Measurements from ENCODE around the gene CCDC127.
A peak's percentile ranks its signal among the peaks of the same experiment; 100 is the strongest.

Gene CCDC127

DNA sequence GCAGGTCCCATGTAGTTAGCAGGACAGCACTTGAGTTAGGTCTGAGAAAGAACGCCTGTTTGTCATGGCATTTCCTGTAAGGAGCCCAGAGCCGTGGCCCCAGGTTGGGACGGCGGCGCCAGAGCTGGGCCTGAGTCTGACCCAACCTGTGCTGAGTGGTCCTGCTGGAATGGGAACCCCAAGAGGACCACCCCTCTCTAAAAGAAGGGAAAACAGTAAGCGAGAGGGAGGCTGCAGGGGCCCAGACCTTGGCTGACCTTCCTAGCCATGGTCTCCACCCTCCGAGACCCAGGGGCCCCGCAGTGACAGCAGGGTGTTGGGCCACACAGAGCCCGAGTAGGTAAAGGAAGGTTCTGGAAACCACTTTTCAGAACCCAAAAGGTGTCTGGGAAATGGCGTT is 28.5 kb downstream of the CCDC127 start:
- no peak for DNase-seq (ENCODE audit: low spot score)

DNA sequence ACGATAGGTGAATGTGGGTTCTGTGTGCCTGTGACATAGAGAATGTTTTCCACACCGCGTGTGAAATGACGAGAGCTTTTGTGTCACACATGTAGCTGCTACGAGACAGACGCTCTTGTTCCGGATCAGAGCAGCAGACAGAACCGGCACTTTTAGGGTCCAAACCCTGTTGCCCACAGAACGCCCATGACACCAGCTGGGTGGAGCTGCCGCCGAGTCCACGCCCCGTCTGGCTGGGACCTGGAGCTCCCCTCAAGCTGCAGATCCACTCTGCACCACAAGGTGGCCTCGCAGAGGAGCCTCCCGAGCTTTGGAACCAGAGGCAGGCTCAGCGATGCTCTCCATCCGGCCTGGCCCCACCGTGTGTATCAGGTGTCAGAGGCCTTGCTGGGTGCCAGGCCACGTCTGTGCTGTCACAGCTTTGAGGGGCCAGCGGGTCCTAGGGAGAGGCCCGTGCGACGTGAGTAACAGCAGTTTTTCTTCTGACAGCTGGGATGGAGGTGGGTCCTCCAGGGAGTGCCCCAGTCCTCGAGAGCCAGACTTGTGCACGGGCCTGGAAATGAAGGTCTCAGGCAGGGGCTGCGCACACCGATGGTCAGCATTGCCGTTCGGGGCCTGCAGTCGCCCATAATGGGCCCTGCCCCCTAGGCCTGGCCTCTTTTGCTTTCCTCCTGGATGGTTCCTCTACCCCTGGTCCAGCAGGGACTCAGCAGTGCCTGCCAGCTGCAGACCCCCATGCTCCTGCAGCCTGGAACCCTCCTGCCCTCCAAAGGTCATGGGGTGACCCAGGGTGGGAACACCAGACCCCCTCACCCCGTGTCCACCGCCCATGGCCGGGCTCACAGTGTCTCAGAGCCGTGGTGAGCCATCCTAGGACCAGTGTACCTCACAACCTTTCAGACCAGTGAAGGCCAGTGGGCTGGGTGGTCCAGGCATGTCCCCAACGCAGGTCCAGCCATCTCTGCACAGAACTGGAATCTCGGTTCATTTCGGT is 29.2 kb downstream of the CCDC127 start:
- peak; percentile 96 for DNase-seq (ENCODE audit: low spot score)

DNA sequence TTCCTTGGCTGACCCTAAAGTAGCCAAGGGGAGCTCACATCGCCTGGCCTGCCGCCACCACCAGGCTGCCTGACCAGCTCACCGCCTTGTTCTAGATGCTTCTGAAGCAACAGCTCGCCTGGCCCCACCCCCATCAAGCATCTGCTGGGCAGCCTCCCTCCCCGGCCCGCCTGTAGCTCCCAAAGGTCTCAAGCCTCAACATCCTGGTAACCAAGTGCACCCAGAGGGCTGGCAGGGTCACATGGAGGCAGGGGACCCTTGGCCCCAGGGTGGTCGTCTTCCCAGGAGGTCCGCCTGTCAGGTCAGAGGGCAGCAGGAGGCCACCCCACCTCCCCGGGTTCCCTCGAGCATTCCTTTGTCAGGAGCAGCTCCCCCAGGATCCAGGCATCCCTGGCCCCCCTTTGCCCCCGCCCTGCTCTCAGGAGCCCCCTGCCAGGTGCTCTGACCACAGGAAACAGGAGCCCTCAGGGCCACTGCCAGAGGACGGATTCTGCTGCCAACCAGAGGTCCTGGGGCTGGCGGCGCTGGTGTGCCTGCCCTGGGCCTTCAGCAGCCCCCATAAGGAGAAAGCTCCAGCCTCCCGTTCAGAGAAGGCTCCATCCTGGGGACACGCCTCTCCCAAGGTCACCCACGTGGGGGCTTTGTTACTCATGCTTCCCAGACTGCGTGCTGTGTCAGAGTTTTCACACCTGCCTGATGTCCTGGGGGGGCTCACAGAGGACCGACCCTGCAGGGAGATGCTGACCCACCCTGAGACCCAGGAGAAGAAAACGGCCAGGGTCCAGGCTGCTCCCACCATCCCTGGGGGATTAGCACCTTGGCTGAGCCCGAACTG is 30.1 kb downstream of the CCDC127 start:
- no peak for DNase-seq (ENCODE audit: low spot score)

DNA sequence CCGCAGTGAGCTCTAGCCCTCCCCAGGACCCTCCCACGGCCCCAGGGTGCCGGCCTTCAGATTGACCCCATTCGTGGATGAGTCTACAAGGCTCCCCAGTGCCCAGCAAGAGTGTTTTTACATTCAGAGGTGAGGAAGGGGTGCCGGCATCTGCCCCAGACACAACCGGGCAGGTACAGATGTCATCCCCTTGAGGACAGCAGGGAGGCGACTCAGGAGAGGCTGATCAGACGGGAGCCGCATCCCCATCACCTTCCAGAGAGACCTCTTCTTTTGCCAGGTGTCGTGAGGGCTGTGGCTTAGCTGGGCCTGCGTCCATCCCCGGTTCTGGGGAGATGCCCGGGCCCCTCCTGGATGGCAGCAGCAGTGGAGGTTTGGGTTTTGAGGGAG is 30.9 kb downstream of the CCDC127 start:
- no peak for DNase-seq (ENCODE audit: low spot score)

DNA sequence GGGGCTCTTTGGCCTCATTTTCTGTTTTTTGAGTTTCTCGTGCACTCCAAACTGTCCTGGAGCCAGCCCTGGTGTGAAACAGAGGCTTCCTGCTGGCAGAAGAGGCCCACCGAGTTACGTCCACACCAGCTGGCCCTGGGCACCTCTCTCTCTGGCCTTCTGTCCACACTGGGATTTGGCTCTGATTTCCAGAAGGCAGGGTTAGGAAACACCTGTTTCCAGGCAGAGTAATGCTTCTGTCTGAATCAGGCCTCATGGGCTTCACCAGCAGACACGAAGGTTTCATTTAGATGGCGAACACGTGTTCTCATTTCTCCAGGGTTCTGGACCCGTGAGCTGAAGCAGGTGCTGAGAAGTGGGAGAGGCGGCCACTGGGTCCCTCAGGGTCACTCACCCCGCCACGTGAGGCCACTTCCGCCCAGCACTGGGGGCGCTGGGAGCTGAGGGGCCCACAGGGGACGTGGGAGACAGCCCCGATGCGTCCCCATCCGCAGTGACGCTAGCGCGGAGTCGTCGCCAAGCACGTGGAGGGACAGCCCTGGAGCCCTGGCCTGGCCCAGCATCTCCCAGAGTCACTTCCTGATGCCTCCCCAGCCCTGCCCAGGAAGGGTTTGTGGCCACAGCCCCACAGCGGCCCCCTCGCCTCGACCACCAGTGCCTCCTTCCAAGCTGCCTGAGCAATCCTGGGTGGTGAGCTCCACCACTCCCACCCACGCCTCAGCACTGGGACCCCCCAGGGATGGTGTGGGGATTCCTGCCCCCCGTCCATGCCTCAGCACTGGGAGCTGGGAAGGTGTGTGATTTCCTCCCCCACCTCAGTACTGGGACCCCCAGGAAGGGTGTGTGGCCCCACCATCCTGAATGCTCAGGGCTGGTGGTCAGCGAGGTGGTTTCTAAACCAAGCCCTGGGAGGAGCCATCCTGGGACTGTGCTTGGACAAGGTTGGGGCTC is 31.6 kb downstream of the CCDC127 start:
- DNase-seq (ENCODE audit: low spot score): no peak

DNA sequence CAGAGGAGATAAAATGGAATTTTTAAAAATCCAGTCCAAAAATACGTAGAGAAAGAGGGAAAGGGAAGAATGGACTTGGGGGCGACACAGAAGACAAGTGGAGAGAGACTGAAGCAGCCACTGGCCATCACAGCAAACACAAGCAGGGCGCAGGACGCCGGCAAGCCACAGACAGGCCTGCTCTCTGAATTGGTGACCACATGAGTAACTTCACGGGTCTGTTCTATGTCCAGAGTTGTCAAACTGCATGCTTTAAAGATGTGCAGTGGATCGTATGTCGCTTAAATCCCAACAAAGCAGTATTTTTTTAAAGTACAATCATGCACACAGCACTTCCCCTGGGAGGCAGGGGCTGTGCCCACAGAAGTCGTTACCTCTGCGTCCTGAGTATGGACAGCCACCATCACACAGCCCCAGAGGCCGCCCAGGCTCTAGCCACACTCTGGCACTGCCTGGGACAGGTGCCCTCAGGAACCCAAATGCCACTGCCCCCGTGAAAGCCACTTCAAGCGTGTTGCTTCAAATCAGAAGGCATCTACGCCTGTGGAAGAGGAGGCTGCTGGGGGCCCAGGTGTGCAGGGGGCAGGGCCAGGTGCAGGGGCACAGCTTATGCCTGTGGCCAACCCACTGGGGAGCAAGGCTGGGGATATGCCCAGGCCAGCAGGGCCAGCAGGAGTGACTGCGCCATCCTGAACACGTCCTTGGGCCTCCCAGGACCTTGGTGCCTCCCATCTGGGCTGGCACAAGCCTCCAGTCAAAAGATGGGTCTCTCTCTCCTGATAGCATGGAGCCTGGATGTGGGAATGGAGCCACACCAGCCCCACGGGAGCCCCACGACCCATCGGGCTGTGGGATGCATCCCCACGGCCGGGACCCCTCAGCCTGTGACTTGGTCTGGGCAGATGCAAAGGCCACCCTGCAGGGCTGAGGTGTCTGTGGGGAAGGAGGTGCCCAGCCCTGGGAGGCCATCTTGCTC is 32.6 kb downstream of the CCDC127 start:
- no peak for DNase-seq (ENCODE audit: low spot score)

DNA sequence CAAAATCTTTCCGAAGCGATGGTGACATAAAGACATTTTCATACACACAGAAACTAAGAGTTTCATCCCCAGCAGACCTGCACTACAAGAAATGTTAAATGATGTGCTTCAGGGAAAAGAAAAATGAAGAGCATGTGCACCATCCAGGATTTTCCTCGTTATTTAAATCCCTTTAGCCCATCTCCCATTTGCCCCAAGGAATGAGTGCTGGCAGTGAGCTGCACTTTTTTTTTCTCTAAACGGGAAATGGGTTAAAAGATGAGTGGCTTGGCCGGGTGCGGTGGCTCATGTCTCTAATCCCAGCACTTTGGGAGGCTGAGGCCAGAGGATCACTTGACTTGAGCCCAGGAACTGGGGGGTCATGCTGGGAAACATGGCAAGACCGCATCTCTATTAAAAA is 33.5 kb downstream of the CCDC127 start:
- no peak for DNase-seq (ENCODE audit: low spot score)

DNA sequence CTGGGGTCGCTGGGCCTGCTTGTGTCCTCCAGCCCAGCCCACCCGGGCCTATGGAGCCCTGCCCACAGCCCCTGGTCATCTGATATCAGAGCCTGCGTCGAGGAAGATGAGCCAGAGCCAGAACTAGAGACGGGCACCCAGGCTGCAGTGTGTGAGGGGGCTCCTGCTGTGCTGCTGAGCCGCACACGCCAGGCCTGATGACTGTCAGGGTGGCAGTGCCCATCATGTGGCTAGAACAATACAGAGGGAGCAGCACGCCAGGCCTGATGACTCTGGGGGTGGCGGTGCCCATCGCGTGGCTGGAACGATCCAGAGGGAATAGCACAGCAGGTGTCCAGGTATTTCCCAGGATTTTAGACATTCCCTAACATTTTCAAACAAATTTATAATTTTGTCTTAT is 35.8 kb downstream of the CCDC127 start:
- DNase-seq (ENCODE audit: low spot score): no peak

DNA sequence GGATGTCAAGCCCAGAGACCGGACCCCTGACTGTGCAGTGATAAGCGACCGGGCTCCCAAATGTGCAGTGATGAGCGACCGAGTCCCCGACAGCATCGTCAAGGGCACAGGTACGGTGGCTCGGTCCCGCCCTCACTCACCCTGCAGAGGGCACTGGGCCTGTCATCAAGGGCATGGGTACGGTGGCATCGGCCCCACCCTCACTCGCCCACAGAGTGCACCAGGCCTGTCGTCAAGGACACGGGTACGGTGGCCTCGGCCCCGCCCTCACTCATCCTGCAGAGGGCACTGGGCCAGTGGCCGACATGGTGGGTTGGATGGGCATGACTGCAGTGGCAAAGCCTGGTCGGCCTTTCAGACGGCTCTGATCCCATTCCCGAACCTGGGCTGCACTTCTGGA is 36.4 kb downstream of the CCDC127 start:
- no peak for DNase-seq (ENCODE audit: low spot score)

DNA sequence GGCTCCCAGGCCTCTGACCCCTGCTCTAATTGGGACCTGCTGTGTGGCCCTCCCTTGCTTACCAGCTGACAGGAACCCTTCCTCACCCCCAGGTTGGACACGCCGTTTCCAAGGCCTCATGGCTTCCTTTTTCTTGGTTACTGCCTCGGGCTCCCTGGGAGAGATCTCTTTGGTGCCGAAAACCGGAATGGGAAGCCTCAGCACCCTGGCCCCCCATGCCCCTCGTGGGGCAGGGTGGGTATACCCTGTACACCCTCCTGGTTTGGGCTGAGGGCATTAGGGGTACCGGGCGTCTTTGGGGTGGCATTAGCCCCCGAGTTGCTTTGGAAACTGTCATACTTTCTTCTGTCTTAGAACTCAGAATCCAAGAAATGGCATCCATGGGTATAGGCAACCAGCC is 36.8 kb downstream of the CCDC127 start:
- no peak for DNase-seq (ENCODE audit: low spot score)

DNA sequence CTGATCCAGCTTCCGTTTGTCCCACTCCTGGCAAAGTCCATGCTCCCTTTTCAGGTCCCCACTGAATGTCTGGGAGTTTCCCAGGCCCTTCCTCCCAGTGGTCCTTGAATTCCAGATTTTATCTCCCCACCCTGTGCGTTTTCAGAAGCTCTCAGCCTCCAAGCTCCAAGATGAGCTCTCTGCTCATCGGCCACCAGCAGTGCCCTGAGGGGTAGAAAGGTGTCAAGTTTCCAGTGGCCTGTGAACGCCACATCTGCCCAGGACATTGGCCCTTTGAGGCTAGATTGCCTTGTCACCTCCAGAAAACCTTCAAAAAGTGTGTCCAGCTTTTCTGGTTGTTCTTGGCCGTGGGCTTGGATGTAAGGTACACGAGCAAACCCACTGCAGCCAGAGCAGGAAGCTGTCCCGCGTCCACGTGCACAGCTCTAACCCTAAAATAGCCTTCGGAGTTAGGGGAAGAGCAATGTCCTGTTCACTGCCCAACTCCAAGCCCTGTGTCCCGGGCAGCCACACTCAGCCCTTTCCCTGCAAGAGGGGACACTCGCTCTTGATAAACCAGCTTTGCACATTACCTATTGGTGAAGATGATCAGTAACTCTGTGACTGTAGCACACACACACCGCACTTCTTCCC is 37.6 kb downstream of the CCDC127 start:
- no peak for DNase-seq (ENCODE audit: low spot score)

DNA sequence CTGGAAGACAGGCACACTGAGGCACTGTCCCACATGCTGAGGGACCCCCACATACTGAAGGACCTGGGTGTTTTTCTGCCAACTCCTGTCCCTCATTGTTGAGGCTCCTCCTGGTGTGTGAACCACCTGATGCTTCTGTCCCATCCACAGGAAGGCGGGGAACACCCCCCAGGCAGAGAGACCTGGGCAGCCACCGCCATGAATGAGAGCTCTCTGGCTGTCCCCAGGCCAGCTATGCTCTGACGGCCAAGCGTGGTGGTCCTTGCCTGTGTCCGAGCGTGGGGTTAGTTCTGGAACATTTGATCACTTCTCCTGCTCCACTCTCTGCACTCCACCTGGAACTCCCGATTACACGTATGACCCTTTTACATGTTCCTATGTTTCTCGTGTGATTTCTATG is 38.6 kb downstream of the CCDC127 start:
- DNase-seq (ENCODE audit: low spot score): no peak

DNA sequence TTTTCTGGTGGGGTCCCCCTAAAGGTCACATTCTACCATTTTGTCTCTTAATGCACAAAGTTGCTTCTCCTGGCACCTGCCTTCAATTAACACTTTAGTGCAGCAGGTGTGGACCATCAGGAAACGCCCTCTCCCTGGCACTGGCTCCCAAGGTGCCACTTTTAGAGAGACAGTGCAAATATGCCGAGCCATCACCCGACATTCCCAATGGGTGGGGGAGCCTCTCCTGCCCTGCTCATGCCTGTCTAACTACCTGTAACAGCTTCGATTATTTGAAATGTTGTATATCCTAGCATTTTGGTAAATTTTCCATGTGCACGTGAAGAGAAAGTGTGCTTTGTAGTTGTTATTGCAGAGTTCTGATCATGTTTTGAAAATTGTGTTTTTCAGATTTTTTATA is 39.8 kb downstream of the CCDC127 start:
- no peak for DNase-seq (ENCODE audit: low spot score)

DNA sequence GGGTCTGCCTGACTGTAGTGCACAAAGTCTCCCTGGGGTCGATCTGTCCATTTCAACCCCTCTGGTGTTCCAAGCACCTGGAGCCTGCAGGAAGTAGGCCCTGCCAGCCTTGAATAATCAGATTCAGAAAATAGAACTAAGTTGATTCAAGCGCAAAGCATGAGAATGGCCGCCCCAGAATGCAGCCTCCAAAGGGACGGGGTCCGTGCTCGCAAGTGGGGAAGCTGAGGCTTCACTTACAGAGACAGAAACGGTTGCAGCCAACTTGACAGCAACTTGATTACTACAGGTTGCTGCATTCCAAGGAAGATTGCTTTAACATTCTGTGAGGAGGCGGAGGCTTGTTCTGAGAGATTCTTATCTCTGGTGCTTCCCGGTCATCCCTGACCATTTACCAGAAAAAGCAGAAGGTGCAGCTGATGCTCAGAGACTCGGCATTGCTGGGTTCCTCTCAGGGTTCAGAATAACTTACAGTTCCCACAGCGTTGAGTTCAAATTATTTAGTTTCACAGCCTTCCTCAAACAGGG is 41.6 kb downstream of the CCDC127 start:
- DNase-seq (ENCODE audit: low spot score): no peak

DNA sequence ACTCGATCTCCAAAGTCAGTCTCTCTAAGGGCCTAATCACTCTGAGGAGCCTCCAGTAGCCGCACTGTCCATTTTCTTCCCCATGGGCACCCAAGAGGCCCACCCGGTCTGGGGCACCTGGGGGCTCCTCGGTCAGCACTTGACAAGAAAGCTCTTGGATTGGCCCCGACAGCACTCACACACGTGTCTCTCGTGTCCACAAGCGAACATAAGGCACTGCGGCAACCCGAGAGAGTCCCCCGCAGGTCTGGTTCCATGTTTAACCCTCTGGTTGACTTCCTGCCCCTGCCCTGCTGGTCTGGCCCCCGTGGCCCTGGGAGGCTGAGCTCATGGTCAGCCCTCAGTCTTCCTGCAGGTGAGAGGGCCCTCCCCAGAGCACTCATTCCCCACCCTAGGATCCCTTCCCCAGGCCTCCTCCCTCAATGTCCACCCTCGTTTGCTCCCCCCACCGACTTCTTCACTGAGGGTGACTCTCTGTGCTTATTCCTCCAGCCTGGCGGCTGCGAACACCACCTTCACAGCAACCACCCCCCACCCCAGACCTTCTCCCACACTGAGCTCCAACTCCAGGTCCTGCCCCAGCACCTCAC is 43.0 kb downstream of the CCDC127 start:
- no peak for DNase-seq (ENCODE audit: low spot score)

DNA sequence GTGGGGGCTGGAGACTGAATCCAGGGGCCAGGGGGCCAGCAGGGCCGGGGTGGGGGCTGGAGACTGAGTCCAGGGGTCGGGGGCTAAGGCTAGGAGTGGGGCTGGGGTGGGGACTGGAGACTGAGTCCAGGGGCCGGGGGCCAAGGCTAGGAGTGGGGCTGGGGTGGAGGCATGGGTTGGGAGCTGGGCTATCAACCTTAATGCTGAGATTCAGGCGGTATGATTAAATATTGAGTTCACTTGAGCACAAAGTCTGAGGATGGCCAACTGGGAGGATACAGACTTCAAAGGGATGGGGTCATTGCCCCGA is 43.7 kb downstream of the CCDC127 start:
- no peak for DNase-seq (ENCODE audit: low spot score)

DNA sequence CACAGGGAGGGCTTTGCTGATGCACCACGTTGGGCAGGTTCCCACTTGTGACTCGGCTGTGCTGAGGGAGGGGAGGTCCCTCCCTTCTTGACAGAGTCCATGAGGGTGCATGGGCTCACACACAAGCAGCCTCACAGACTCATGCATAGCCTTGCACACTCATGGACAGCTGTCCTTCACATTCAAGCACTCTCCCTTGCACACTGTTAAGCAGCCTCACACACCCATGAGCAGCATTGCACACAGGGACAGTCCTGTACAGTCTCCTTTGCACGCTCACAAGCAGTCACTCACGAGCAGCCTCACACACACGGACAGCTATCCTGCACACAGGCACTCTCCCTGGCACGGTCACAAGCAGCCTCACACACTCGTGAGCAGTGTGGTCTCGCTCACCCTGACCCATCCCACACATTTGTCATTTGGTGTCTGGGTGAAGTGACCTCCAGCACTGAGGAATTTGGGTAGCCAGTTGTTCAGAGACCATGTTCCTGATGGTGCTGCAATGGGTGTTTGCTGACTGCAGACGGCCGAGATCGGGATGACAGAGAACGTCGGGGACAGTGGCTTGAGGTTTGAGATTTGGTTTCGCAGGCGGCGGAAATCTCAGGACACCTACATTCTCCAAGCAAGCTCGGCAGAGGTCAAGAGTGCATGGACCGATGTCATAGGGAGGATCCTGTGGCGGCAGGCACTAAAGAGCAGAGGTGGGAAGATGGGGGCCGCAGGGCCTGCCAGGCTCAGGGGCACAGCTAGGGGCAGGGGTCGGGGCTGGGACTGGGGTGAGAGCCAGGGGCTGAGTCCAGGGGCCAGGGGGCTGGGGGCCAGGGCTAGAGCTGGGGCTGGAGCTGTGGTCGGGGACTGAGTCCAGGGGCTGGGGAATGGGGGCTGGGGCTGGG is 44.3 kb downstream of the CCDC127 start:
- DNase-seq (ENCODE audit: low spot score): no peak

DNA sequence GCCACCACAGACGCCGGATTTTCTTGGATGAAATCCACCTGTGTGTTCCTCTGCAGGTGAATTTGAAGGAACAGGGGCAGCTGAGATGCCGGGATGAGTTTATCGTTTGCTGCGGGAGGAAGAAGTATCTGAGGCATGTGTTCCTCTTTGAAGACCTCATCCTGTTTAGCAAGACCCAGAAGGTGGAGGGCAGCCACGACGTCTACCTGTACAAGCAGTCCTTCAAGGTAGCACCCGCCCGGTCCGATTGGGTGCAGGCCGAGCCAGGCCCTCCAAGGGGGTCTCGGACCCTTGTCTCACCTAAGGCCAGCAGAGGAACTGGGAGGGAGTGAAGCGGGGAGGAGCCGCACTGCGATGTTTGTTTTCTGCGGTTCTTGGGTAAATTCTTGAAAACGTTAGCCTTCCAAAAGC is 45.1 kb downstream of the CCDC127 start:
- DNase-seq (ENCODE audit: low spot score): no peak

DNA sequence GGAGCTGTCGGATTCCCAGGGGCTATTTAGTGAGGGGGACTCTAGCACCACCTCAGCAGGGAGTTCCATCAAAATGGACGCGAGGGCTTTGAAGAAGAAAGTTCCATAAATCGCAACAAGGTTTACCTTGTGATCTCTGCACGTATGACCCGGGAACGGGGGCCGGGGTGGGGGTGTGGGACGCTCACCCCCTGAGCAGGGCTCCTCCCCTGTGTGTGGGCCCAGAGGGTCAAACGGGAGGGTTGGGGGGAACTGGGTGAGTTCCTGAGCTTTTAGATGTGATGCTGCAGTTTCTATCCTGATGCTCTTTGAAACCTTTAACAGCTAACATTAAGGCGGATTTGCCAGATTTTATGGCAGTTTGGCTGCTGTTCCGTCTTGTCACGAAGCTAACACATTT is 45.5 kb downstream of the CCDC127 start:
- DNase-seq (ENCODE audit: low spot score): no peak

Data from AG08396 (cell line).